HG03095 (cell line): Measurements from ENCODE around the gene GSTM5.
"Not testable (repeated sequence)": the region's sequence is repeated elsewhere in the genome, so short reads cannot be mapped to it uniquely, and the experiment has no call there.

ENCODE experiments used
- ATAC-seq: cut with Tn5 transposase; IDR thresholded peaks from one replicate; pipeline ENCODE4 v1.9.1; 2021; ENCODE audit warnings: moderate library complexity; ENCODE audit not compliant: unreplicated experiment

The GSTM5 gene

DNA sequence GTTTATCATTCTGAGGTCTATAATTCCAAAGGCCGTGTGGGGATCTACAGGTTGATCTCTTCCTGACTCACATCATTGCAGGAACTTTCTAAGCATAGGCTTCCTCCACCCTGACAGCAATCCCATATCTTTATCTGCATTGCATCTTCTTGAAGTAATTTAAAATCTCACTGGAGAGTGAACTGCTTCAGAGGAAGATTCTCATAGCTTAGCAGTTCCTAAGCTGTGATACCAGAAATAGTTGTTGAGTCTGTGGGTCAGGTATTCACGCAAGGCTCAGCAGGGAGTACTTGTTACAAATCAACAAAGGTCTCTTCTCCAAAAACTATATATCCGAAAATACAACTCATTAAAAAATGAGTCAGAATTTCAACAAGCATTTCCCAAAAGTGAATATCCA, 16.9 kb upstream of the GSTM5 start:
- ATAC-seq: not testable (repeated sequence)

DNA sequence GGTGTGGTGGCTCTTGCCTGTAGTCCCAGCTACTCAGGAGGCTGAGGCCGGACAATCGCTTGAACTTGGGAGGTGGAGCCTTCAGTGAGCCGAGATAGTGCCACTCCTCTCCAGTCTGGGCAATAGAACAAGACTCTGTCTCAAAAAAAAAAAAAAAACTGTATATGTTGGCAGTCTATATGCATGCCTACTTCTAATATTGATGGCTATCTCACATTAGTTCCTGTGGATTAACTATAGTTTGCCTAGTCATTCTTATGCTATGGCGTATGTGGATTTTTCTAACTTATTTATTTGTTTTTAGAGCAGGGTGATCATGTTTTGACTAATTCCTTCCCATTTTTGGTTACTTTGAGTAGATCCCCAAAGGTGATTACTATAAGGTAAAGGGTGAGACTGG, 15.0 kb upstream of the GSTM5 start:
- no peak for ATAC-seq

DNA sequence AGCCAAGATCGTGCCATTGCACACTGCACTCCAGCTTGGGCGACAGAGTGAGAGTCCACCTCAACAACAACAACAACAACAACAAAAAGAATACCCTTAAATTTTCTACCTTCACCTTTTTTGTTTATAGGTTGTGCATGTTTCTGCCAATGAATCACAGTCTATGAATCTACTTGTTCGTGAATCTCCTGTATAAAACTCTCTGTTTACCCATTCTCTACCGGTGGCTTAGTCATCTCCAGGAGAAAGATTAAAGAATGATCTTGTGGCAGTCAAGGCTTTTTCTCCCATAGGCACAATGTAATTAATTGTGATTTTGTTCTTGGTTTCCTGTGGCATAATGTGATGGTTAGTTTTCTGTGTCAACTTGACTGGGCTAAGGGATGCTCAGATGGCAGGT, 14.2 kb upstream of the GSTM5 start:
- ATAC-seq: not testable (repeated sequence)

DNA sequence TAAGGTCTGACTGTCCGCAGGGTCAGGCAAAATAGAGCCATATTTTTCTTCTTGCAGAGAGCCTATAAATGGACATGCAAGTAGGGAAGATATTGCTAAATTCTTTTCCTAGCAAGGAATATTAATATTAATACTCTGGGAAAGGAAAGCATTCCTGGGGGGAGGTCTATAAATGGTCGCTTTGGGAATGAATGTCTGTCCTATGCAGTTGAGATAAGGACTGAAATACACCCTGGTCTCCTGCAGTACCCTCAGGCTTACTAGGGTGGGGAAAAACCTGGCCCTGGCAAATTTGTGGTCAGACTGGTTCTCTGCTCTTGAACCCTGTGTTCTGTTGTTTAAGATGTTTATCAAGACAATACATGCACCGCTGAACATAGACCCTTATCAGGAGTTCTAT, 9.1 kb upstream of the GSTM5 start:
- not testable (repeated sequence) for ATAC-seq

DNA sequence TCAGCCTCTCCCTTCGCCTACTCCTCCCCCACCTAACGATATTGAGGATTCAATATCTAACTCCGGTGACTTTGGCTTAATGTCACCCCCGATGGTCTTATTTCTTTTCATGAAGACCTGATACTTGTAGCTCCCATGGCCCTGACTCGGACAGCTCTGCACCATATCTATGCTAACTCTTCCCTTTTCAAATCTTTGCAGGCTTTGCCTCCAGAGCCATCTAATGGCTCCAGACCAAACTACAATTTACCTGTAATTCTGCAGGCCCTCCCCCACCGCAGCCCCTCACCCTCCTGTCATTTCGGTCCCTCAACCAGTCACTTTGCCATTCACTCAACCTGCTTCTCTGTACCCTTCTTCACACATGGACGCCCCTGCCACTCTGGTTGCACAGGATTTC, 7.9 kb upstream of the GSTM5 start:
- no peak for ATAC-seq

DNA sequence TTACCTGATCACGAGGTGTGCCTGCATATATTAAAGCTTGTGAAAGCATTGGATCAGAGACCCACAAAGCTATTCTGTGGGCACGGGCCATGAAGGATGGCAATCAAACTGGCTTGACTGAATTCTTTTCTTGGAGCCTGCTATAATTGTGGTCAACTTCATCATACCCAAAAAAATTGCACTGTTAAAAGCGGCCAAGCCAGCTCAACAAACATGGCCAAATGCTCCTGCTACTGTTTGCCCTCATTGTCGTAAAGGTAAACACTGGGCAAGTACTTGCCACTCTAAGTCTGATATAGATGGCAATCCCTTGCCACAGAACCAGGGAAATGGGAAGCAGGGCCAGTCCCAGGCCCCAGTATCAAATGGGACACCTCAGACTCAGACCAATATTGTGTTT, 6.6 kb upstream of the GSTM5 start:
- ATAC-seq: no peak

DNA sequence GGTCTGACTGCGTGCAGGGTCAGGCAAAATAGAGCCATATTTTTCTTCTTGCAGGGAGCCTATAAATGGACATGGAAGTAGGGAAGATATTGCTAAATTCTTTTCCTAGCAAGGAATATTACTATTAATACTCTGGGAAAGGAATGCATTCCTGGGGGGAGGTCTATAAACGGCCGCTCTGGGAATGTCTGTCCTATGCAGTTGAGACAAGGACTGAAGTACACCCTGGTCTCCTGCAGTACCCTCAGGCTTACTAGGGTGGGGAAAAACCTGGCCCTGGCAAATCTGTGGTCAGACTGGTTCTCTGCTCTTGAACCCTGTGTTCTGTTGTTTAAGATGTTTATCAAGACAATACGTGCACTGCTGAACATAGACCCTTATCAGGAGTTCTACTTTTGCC, 3.1 kb upstream of the GSTM5 start:
- not testable (repeated sequence) for ATAC-seq

DNA sequence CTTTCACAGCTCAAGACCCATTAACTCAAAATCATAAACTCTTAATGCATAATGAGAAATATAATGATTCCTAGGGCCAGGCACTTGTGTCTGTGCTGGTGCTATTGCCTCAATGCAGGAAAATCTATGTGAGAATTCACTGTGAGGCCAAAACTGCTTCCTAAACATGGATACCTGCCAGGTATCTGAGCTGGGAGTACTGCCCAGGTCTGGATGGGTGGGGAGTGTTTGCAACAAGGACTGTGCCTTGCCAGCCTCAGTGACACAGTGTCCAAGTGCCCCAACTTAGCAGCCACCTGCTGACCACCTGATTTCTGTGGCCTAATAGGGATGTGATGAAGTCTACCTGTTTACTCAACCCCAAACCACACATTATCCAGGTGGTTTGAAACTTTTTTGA, 2.2 kb upstream of the GSTM5 start:
- ATAC-seq: not testable (repeated sequence)

DNA sequence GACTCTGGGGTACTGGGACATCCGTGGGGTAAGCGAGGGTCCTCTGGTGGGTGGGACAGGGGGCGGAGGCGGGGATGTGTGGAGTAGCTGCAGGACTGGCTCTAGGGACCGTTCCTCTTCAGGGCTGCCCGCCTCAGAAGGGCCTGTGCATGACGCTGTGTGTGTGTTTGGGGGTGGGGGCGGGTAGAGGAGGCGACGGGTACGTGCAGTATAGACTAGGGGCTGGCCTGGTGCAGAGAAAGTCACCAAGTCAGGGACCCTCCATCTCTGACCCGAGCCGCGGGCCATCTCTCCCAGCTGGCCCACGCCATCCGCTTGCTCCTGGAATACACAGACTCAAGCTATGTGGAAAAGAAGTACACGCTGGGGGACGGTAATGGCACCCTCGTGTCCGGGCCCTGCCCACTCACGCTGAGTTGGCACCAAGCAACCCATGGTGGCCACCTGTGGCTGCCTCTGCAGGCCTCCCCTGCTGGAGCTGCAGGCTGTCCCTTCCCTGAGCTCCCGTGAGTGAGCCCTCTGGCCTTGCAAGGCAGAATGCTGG, 342 bp downstream of the GSTM5 start:
- ATAC-seq: no peak

DNA sequence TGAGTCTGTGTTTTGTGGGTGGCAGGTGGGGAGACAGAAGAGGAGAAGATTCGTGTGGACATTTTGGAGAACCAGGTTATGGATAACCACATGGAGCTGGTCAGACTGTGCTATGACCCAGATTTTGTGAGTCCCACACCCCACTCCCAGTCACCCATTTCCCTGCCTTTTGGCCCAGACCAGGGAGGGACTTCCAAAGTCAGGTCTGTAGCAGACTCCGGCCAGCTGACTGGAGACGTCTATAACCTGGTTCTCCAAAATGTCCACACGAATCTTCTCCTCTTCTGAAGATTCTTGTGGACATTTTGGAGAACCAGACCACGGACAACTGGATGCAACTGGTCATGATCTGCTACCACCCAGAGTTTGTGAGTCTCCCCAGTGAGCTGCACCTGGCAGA, 1.6 kb downstream of the GSTM5 start:
- ATAC-seq: no peak

DNA sequence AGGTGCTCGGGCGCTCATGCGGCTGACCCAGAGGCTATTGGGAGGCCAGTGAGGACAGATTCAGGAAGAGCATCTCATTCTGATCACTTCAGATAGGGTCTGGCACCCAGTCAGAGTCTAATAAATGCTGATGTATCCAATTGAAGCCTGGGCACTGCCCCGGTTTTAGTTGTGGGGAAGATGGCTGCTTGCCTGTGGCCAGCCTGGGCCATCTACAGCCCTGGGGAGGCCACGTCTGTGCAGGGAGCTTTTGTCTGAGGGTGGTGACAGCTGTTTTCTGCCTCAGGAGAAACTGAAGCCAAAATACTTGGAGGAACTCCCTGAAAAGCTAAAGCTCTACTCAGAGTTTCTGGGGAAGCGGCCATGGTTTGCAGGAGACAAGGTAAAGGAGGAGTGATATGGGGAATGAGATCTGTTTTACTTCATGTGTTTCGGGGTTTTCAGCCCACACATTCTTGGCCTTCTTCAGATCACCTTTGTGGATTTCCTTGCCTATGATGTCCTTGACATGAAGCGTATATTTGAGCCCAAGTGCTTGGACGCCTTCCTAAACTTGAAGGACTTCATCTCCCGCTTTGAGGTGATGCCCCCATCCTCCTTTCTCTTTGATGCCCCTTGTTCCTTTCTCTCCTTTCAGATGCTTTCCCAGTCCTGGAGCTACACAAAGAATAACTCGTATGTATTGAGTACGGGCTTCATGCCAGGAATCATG, 2.8 kb downstream of the GSTM5 start:
- ATAC-seq: no peak

DNA sequence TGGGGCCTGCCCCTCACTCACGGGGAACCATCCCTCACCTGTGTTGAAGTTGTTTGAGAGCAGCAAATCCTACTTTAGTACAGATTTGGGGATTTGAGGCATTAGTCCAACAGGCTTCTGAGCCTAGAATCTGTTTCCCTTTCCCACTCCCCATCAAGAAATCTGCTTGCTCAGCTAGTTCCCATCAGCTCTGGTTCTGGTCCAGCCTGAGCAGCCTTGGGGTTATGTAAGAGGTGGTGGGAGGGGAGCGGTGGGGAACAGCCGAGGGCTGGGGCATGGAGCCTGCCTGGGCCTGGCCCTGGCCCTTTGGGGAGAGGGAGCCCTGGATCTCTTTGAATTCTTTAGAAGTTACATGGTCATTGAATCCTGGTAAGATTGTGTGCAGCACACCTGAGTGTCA, 4.1 kb downstream of the GSTM5 start:
- no peak for ATAC-seq

DNA sequence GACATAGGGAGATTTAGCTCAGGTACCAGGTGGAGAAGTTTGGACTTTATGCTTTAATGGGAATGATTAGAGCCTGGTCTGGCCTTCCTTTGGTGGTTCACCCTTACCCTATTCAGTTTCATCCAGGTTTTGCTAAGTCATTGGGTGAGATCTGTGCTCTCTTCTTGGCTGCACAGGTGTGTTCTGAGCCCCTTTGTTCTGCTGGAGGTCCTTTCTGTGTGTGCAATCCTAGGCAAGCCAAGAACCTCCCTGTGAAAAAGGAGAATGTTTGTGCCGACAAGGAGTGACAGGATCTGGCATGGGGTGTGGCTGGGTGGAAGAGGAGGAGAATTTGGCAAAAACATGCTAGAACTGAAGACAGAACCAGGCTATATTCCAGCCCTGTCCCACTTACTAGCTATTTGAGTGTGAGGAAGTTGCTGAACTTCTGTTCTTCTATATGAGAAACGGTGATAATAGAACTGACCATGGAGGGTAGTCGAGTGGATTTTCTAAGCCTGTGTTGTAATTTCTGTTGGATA, 4.6 kb downstream of the GSTM5 start:
- ATAC-seq: no peak

DNA sequence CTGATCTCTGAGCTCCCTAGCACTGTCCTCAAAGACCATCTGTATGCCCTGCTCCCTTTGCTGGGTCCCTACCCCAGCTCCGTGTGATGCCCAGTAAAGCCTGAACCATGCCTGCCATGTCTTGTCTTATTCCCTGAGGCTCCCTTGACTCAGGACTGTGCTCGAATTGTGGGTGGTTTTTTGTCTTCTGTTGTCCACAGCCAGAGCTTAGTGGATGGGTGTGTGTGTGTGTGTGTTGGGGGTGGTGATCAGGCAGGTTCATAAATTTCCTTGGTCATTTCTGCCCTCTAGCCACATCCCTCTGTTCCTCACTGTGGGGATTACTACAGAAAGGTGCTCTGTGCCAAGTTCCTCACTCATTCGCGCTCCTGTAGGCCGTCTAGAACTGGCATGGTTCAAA, 5.7 kb downstream of the GSTM5 start:
- no peak for ATAC-seq

DNA sequence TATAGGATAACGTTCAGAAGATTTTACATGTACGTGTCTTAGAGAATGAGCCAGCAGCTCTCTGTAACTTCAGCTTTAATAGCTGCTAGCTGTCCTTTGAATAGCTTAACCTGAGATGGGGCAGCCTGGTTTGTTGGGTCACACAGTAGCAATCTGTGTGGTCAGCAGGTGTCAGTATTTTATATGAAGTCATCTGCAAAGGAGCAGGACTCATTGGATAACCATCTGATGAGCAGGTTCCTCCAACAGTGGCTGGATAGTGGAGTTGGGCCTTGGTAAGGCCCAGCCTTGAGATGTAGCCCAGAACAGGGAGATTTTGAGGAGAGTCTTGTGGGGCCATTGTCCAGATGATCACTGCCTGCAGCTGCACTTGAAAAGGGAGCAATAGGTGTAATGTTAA, 6.4 kb downstream of the GSTM5 start:
- no peak for ATAC-seq

DNA sequence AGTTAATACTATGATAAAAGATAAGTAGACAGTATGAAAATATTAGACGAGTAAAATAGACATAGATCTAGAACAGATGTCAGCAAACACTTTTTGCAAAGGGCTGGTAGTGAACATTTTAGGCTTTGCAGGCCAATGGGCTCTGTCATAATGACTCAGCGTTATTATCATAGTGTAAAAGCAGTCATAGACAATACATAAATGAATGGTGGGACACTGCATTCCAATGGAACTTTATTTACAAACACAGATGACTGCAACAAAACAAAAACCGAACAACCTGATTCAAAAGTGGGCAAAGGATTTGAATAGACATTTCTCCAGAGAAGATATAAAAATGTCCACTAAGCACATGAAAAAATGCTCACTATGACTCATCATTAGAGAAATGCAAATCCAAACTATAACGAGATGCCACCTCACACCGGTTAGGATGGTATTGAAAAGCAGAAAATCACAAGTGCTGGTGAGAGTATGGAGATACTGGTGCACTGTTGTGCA, 7.3 kb downstream of the GSTM5 start:
- ATAC-seq: no peak

DNA sequence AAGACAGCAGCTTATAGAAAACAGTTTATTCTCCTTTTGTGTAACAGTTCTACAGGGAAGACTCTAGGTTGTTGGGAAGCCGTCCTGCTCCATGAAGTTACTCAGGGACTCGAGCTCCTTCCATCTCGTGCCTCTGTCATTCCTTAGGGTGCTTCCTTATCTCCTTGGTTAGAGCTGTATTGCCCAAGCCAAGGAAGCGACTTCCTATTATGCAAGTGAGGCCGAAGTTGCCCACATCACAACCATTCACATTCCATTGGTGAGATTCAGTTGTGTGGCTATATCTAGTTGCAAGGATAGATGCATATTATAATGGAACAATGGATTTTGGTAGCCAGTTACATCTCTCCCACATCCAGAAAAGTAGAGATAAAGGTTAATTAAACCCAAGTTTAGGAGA, 9.0 kb downstream of the GSTM5 start:
- no peak for ATAC-seq

DNA sequence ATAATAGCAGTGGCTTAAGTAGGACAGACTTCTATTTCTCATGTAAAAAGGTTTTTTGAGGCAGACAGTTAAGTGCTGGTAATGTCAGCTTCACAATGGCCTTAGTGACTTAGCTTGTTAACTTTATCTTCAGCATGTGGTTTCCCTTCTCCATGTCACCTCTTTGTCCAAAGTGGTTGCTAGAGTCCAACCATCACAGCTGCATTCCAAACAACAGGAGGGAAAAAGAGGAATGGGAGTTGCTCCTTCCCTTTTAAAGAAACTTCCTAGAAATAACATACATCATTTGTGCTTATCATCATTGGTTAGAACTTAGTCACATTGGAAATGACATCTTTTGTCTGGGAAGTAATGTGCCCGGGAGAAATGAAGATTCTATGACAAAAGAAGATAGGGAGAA, 9.9 kb downstream of the GSTM5 start:
- ATAC-seq: no peak

DNA sequence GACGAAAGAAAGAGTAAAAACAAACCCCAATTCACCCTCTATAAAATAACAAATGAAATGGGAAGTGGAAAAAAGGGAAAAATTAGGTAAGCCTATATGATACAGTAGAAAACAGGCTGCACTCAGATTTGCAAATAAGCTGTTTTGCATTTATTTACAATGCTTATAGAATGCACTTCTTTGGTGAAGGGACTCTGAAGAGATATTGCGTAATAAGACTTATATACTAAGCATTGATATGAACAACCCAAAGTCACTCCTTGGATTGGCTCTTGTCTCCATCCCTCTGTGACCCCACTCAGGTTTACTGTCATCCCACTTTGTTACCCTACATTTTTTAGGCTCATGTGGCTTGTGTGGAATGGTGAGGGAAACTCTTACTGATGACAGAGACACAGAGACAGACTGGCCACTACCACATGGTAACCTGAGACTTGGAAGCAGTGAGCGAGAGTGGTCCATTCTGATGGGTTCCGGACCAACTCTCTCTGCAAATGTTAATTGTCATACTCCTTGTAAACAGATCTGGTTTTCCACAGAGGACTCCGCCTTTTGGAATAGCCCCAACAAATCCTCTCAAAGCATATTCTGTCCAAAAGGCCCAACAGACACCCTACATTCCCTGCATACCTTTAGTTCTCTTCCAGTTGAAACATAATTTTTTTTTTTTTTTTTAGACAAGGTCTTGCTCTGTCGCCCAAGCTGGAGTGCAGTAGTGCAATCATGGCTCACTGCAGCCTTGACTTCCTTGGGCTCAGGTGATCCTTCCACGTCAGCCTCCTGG, 11.0 kb downstream of the GSTM5 start:
- ATAC-seq: no peak

DNA sequence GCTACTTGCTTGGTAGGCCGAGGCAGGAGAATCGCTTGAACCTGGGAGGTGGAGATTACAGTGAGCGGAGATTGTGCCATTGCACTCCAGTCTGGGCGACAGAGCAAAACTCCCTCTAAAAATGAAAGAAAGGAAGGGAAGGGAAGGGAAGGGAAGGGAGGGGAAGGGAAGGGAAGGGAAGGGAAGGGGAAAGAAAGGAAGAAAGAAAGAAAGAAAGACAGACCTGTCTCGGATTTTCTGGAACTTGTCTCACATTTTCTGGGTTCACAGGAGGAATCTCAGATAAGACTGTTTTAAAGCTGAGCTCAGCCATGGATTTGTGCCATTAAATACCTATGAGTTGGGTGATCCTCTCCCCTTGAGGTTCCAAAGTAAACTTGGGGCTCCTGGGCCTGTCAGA, 12.9 kb downstream of the GSTM5 start:
- ATAC-seq: no peak

DNA sequence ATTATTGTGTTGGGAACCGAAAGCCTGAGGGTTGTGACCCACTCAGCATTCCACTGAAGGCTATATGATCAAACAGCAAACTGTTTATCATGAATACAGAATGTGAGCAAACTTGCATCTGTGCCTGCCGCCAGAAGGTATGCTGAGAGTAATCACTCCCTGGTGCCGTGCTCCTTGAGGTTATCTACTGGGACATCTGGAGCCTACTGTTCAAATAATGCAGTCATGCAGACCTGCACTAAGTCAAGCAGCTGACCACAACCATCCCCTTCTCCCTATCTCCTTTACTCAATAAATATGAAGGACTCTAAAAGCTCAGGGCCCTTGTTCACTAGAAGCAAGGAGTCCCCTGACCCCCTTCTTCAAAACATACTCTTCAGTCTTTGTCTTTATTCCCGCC, 13.5 kb downstream of the GSTM5 start:
- ATAC-seq: no peak

DNA sequence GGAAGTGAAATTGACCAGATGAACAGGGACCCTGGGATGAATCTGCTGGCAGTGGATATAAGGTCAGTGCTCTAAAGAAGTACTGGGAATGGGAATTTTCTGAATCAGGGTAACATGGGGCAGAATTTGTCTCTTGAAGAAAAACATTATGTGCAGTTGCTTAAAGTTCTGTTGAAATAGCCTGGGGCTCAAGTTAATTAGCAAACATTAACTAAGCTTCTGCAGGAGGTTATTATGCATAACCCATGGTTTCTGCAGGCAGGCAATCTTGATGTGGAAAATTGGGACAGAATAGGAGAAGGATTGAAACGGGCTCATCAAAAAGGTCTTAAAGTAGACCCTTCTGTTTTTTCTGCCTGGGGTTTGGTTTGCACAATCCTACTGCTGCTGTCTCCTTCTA, 14.0 kb downstream of the GSTM5 start:
- ATAC-seq: no peak
